Neuronal stem cell (in vitro differentiated cells): ENCODE results near the gene ZNF33B.

ENCODE experiments used
- DNase-seq: peaks from one replicate; pipeline ENCODE4 v3.0.0-alpha.2; 2013; ENCODE audit warnings: low spot score
- H2AFZ ChIP-seq: one replicate; pipeline ENCODE4 v1.6.1; 2013; ENCODE audit warnings: mild to moderate bottlenecking, low read length, inconsistent platforms
- H2AK5ac ChIP-seq: 2 replicates; pipeline ENCODE4 v1.6.1; 2013; ENCODE audit warnings: low read depth, mild to moderate bottlenecking, inconsistent platforms, low read length, moderate library complexity, mixed read lengths
- H2BK120ac ChIP-seq: 2 replicates; pipeline ENCODE4 v1.6.1; 2013; ENCODE audit warnings: low read depth, mild to moderate bottlenecking, inconsistent platforms, low read length, moderate library complexity, mixed read lengths
- H2BK12ac ChIP-seq: one replicate; pipeline ENCODE4 v1.6.1; 2013; ENCODE audit warnings: low read length, inconsistent platforms
- H2BK15ac ChIP-seq: 2 replicates; pipeline ENCODE4 v1.6.1; 2013; ENCODE audit warnings: mild to moderate bottlenecking, low read length, inconsistent platforms, mixed read lengths
- H2BK5ac ChIP-seq: one replicate; pipeline ENCODE4 v1.6.1; 2013; ENCODE audit warnings: inconsistent platforms, mild to moderate bottlenecking, low read length, moderate library complexity
- H3K14ac ChIP-seq: one replicate; pipeline ENCODE4 v1.6.1; 2013; ENCODE audit warnings: low read length, inconsistent platforms
- H3K18ac ChIP-seq: 2 replicates; pipeline ENCODE4 v1.6.1; 2013; ENCODE audit warnings: low read length, inconsistent platforms
- H3K23ac ChIP-seq: 2 replicates; pipeline ENCODE4 v1.6.1; 2013; ENCODE audit warnings: low read depth, mild to moderate bottlenecking, mixed read lengths, low read length, inconsistent platforms; ENCODE audit not compliant: poor library complexity
- H3K27ac ChIP-seq: replicated peaks from 3 replicates; pipeline ENCODE4 v1.5.1; 2013; ENCODE audit warnings: low read length, inconsistent platforms
- H3K27me3 ChIP-seq, 3 experiments: 2 replicates each; pipeline ENCODE4 v1.6.1; 2013; ENCODE audit warnings: low read length in 3 of 3, mild to moderate bottlenecking in 2 of 3, inconsistent platforms in 1 of 3, low read depth in 1 of 3, mixed read lengths in 1 of 3, moderate library complexity in 1 of 3; ENCODE audit not compliant: control insufficient read depth in 3 of 3, insufficient read depth in 3 of 3
- H3K36me3 ChIP-seq, 2 donors: replicated peaks in 1 of 2; 2 replicates each; pipeline ENCODE4 v1.6.1; 2013; ENCODE audit warnings: low read length in 2 of 2; ENCODE audit not compliant: control insufficient read depth in 2 of 2, insufficient read depth in 2 of 2
- H3K4ac ChIP-seq: 2 replicates; pipeline ENCODE4 v1.6.1; 2013; ENCODE audit warnings: inconsistent platforms, mild to moderate bottlenecking, low read length, moderate library complexity
- H3K4me1 ChIP-seq, 2 donors: 1 replicate in 1 of 2; 2 replicates in 1 of 2; pipeline ENCODE4 v1.6.1; 2013; ENCODE audit warnings: low read length in 2 of 2, low read depth in 1 of 2; ENCODE audit not compliant: control insufficient read depth in 2 of 2, insufficient read depth in 1 of 2
- H3K4me2 ChIP-seq: one replicate; pipeline ENCODE4 v1.6.1; 2013; ENCODE audit warnings: mild to moderate bottlenecking, low read length, inconsistent platforms; ENCODE audit not compliant: insufficient read depth, poor library complexity, severe bottlenecking
- H3K4me3 ChIP-seq, 2 donors: 2 replicates each; pipeline ENCODE4 v1.5.1; 2013; ENCODE audit warnings: low read length in 2 of 2, mild to moderate bottlenecking in 2 of 2, inconsistent platforms in 1 of 2, moderate library complexity in 1 of 2
- H3K79me1 ChIP-seq: one replicate; pipeline ENCODE4 v1.6.1; 2013; ENCODE audit warnings: low read depth, mild to moderate bottlenecking, inconsistent platforms, low read length, moderate library complexity
- H3K9ac ChIP-seq: one replicate; pipeline ENCODE4 v1.6.1; 2013; ENCODE audit warnings: mild to moderate bottlenecking, low read depth, low read length, inconsistent platforms; ENCODE audit not compliant: poor library complexity
- H3K9me3 ChIP-seq, 2 donors: replicated peaks in 1 of 2; 2 replicates each; pipeline versions ENCODE3 to v1.6.1; 2013; ENCODE audit warnings: low read length in 2 of 2, mild to moderate bottlenecking in 2 of 2, inconsistent platforms in 1 of 2, low read depth in 1 of 2, mixed read lengths in 1 of 2, moderate library complexity in 1 of 2; ENCODE audit not compliant: control insufficient read depth in 2 of 2, insufficient read depth in 1 of 2
- H4K8ac ChIP-seq: one replicate; pipeline ENCODE4 v1.6.1; 2013; ENCODE audit warnings: low read depth, mild to moderate bottlenecking, inconsistent platforms, low read length, moderate library complexity
- H4K91ac ChIP-seq: one replicate; pipeline ENCODE4 v1.6.1; 2013; ENCODE audit warnings: low read length, low read depth, mild to moderate bottlenecking, inconsistent platforms; ENCODE audit not compliant: poor library complexity
- WGBS, 2 donors: extraction: QIAGEN DNeasy Blood & Tissue Kit; methylation state at CpG; one replicate each; pipeline ENCODE4 v1.1.7; 2013; ENCODE audit warnings: missing lambda C conversion rate in 2 of 2, mixed read lengths in 1 of 2; ENCODE audit not compliant: insufficient read length in 2 of 2, insufficient replicate concordance in 1 of 2; ENCODE audit errors: extremely low coverage in 2 of 2; 5-methylcytosine and 5-hydroxymethylcytosine counted together

Gene ZNF33B

GRCh38 chr10:42635098-42635497 is 3.3 kb downstream of the ZNF33B start:
- no peaks in the 10 kb centered on the region for H3K4me1 ChIP-seq
- no peak overlapping the region for H2BK120ac ChIP-seq
- no peak overlapping the region for H3K4me2 ChIP-seq
- H3K9me3 ChIP-seq, result no peaks in the 10 kb centered on the region
- H2BK5ac ChIP-seq, result no peak overlapping the region
- H3K4me3 ChIP-seq, result no peak overlapping the region
- peaks cover 2 to 43% of the 10 kb centered on the region in 2 donors for H3K36me3 ChIP-seq
- no peak overlapping the region for H3K14ac ChIP-seq
- no peak overlapping the region for H4K91ac ChIP-seq
- H2BK15ac ChIP-seq, result no peak overlapping the region
- no CpG with 5 or more reads among the region's 4 CpGs for WGBS, 2 donors
- H2BK12ac ChIP-seq, result no peak overlapping the region
- no peak overlapping the region for H3K9ac ChIP-seq
- H3K23ac ChIP-seq, result no peak overlapping the region
- no peak overlapping the region for H2AFZ ChIP-seq
- no peak overlapping the region for H3K18ac ChIP-seq
- no peak overlapping the region for H2AK5ac ChIP-seq
- H3K27ac ChIP-seq, result no peak overlapping the region
- H3K79me1 ChIP-seq, result peaks cover 2% of the 10 kb centered on the region
- H3K4ac ChIP-seq, result no peak overlapping the region
- no peak overlapping the region for H4K8ac ChIP-seq
- no peaks in the 10 kb centered on the region for H3K27me3 ChIP-seq
- no peak for DNase-seq

GRCh38 chr10:42632564-42632963 is 5.8 kb downstream of the ZNF33B start:
- Histone ChIP-seq H4K8ac (no peak overlapping the region), H3K79me1 (peaks cover 3% of the 10 kb centered on the region), H3K18ac (no peak overlapping the region), H3K9ac (no peak overlapping the region), H2BK12ac (no peak overlapping the region), H3K4ac (no peak overlapping the region), H3K4me2 (no peak overlapping the region), H3K9me3 (no peaks in the 10 kb centered on the region), H3K36me3 (peaks cover 2 to 68% of the 10 kb centered on the region in 2 donors), H2AK5ac (no peak overlapping the region), H3K14ac (no peak overlapping the region), H3K23ac (no peak overlapping the region), H3K27ac (no peak overlapping the region), H4K91ac (no peak overlapping the region), H2BK120ac (no peak overlapping the region), H3K27me3 (no peaks in the 10 kb centered on the region), H2AFZ (no peak overlapping the region), H2BK15ac (no peak overlapping the region), H3K4me1 (no peaks in the 10 kb centered on the region), H3K4me3 (no peak overlapping the region), H2BK5ac (no peak overlapping the region)
- DNase-seq, result no peak
- WGBS, 2 donors, result no CpG with 5 or more reads among the region's 3 CpGs

GRCh38 chr10:42630537-42631134 is 7.7 kb downstream of the ZNF33B start:
- Histone ChIP-seq H2BK5ac (no peak overlapping the region), H3K4me3 (no peak overlapping the region), H2BK12ac (no peak overlapping the region), H4K91ac (no peak overlapping the region), H3K23ac (no peak overlapping the region), H3K36me3 (peaks cover 2 to 74% of the 10 kb centered on the region in 2 donors), H3K79me1 (peaks cover 3% of the 10 kb centered on the region), H3K27ac (no peak overlapping the region), H2AK5ac (no peak overlapping the region), H3K4ac (no peak overlapping the region), H3K9me3 (no peaks in the 10 kb centered on the region), H2BK120ac (no peak overlapping the region), H3K4me1 (no peaks in the 10 kb centered on the region), H2AFZ (no peak overlapping the region), H2BK15ac (no peak overlapping the region), H4K8ac (no peak overlapping the region), H3K9ac (no peak overlapping the region), H3K18ac (no peak overlapping the region), H3K27me3 (no peaks in the 10 kb centered on the region), H3K4me2 (no peak overlapping the region), H3K14ac (no peak overlapping the region)
- no CpG with 5 or more reads among the region's 1 CpG for WGBS, 2 donors
- DNase-seq, result no peak

GRCh38 chr10:42623929-42624328 is 14.4 kb downstream of the ZNF33B start:
- H3K9me3 ChIP-seq, result no peaks in the 10 kb centered on the region
- H3K4me1 ChIP-seq, result no peaks in the 10 kb centered on the region
- no peak overlapping the region for H2BK5ac ChIP-seq
- no peak overlapping the region for H3K23ac ChIP-seq
- H3K9ac ChIP-seq, result no peak overlapping the region
- no peak overlapping the region for H4K91ac ChIP-seq
- H4K8ac ChIP-seq, result no peak overlapping the region
- no peaks in the 10 kb centered on the region for H3K27me3 ChIP-seq
- no peak overlapping the region for H3K27ac ChIP-seq
- H3K4me2 ChIP-seq, result no peak overlapping the region
- no CpG with 5 or more reads among the region's 4 CpGs for WGBS, 2 donors
- no peak overlapping the region for H3K18ac ChIP-seq
- peaks cover 3 to 70% of the 10 kb centered on the region in 2 donors for H3K36me3 ChIP-seq
- H2AFZ ChIP-seq, result no peak overlapping the region
- peak overlapping the region in 1 of 2 donors; percentile 16 for H3K4me3 ChIP-seq
- no peak overlapping the region for H2BK12ac ChIP-seq
- no peak overlapping the region for H2AK5ac ChIP-seq
- no peak overlapping the region for H2BK15ac ChIP-seq
- H3K14ac ChIP-seq, result no peak overlapping the region
- no peak overlapping the region for H2BK120ac ChIP-seq
- DNase-seq, result no peak
- no peak overlapping the region for H3K4ac ChIP-seq
- H3K79me1 ChIP-seq, result peaks cover 1% of the 10 kb centered on the region
